Ectodermal cell (in vitro differentiated cells): Measurements from ENCODE around the gene BCL11B.

Experiments
- H3K27ac ChIP-seq: 2 replicates; pipeline ENCODE4 v1.7.0; 2013; ENCODE audit warnings: mild to moderate bottlenecking, low read depth, low read length; ENCODE audit not compliant: insufficient read depth, poor library complexity, severe bottlenecking
- H3K27me3 ChIP-seq: 2 replicates; pipeline ENCODE4 v1.7.0; 2013; ENCODE audit warnings: mild to moderate bottlenecking, low read length; ENCODE audit not compliant: insufficient read depth, control insufficient read depth, poor library complexity, severe bottlenecking
- H3K36me3 ChIP-seq: one replicate; pipeline ENCODE4 v1.7.0; 2013; ENCODE audit warnings: low read length; ENCODE audit not compliant: control insufficient read depth, insufficient read depth
- H3K4me1 ChIP-seq: one replicate; pipeline ENCODE4 v1.7.0; 2013; ENCODE audit warnings: low read length; ENCODE audit not compliant: control insufficient read depth, insufficient read depth
- H3K4me3 ChIP-seq: 2 replicates; pipeline ENCODE4 v1.7.0; 2013; ENCODE audit warnings: low read depth, low read length, control low read depth; ENCODE audit not compliant: insufficient read depth
- H3K9me3 ChIP-seq: 2 replicates; pipeline ENCODE4 v1.7.0; 2013; ENCODE audit warnings: mild to moderate bottlenecking, low read length, moderate library complexity; ENCODE audit not compliant: control insufficient read depth
- WGBS, 2 experiments: methylation state at CpG; one replicate each; pipeline ENCODE4 v1.1.7; 2013; ENCODE audit warnings: missing lambda C conversion rate in 2 of 2; 5-methylcytosine and 5-hydroxymethylcytosine counted together

Gene BCL11B

GRCh38 chr14:99260587-99261551 lies 11.1 kb downstream of the BCL11B start:
- no peak overlapping the region for H3K4me3 ChIP-seq
- no peaks in the 10 kb centered on the region for H3K9me3 ChIP-seq
- peaks cover 5% of the 10 kb centered on the region for H3K4me1 ChIP-seq
- peaks cover 54% of the 10 kb centered on the region for H3K27me3 ChIP-seq
- 67% methylated on average over 20 of the region's 20 CpGs for WGBS, 2 experiments
- H3K36me3 ChIP-seq = no peaks in the 10 kb centered on the region
- no peak overlapping the region for H3K27ac ChIP-seq

DNA sequence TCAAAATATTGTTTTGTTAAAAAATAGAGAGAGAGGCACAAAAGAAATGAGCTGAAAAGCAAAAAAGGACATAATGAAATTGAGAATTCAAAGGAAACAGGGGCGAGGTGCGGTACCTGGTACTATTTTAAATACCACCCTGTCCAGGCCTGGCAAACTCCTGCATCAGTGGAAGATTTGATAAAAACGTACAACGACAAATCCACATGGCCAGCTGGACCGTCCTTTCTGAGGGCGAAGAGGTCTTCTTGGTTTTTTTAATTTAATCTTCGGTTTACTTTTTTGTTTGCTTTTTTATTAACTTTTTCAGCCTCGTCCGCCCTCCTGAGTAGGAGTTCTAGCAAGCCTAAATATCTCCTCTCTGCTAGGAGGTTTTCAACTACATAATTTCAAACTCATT lies 11.9 kb downstream of the BCL11B start:
- Histone ChIP-seq H3K4me1 (peaks cover 5% of the 10 kb centered on the region), H3K4me3 (no peak overlapping the region), H3K9me3 (no peaks in the 10 kb centered on the region), H3K27ac (no peak overlapping the region), H3K27me3 (peaks cover 47% of the 10 kb centered on the region), H3K36me3 (no peaks in the 10 kb centered on the region)
- 93% methylated on average over 9 of the region's 9 CpGs for WGBS, 2 experiments

GRCh38 chr14:99258876-99259726 lies 12.9 kb downstream of the BCL11B start:
- 86 to 87% methylated on average over 26 of the region's 27 CpGs for WGBS, 2 experiments
- no peak overlapping the region for H3K4me3 ChIP-seq
- H3K36me3 ChIP-seq = no peaks in the 10 kb centered on the region
- no peaks in the 10 kb centered on the region for H3K9me3 ChIP-seq
- peaks cover 39% of the 10 kb centered on the region for H3K27me3 ChIP-seq
- peaks cover 5% of the 10 kb centered on the region for H3K4me1 ChIP-seq
- H3K27ac ChIP-seq = no peak overlapping the region

- Histone ChIP-seq H3K36me3 (no peaks in the 10 kb centered on the region), H3K27ac (no peak overlapping the region), H3K4me3 (no peak overlapping the region), H3K9me3 (no peaks in the 10 kb centered on the region), H3K4me1 (peaks cover 5% of the 10 kb centered on the region), H3K27me3 (peaks cover 32% of the 10 kb centered on the region)
- 24 to 27% methylated on average over 8 of the region's 8 CpGs for WGBS, 2 experiments
Measured at GRCh38 chr14:99258341-99258861, 13.6 kb downstream of the BCL11B start.

- no peak overlapping the region for H3K27ac ChIP-seq
- 87% methylated on average over 16 of the region's 16 CpGs for WGBS, 2 experiments
- H3K9me3 ChIP-seq = no peaks in the 10 kb centered on the region
- H3K4me1 ChIP-seq = no peaks in the 10 kb centered on the region
- peaks cover 25% of the 10 kb centered on the region for H3K27me3 ChIP-seq
- no peak overlapping the region for H3K4me3 ChIP-seq
- no peaks in the 10 kb centered on the region for H3K36me3 ChIP-seq
Measured at GRCh38 chr14:99257673-99258221, 14.2 kb downstream of the BCL11B start.

- WGBS, 2 experiments = 94% methylated on average over 14 of the region's 14 CpGs
- Histone ChIP-seq H3K4me1 (no peaks in the 10 kb centered on the region), H3K27me3 (peaks cover 20% of the 10 kb centered on the region), H3K36me3 (no peaks in the 10 kb centered on the region), H3K27ac (no peak overlapping the region), H3K9me3 (no peaks in the 10 kb centered on the region), H3K4me3 (no peak overlapping the region)
Measured at GRCh38 chr14:99257122-99257672, 14.8 kb downstream of the BCL11B start.

GRCh38 chr14:99256483-99256874 lies 15.5 kb downstream of the BCL11B start:
- peaks cover 15% of the 10 kb centered on the region for H3K27me3 ChIP-seq
- no peaks in the 10 kb centered on the region for H3K9me3 ChIP-seq
- no peaks in the 10 kb centered on the region for H3K4me1 ChIP-seq
- H3K27ac ChIP-seq = no peak overlapping the region
- WGBS, 2 experiments = 87 to 88% methylated on average over 5 of the region's 5 CpGs
- H3K4me3 ChIP-seq = no peak overlapping the region
- H3K36me3 ChIP-seq = no peaks in the 10 kb centered on the region

DNA sequence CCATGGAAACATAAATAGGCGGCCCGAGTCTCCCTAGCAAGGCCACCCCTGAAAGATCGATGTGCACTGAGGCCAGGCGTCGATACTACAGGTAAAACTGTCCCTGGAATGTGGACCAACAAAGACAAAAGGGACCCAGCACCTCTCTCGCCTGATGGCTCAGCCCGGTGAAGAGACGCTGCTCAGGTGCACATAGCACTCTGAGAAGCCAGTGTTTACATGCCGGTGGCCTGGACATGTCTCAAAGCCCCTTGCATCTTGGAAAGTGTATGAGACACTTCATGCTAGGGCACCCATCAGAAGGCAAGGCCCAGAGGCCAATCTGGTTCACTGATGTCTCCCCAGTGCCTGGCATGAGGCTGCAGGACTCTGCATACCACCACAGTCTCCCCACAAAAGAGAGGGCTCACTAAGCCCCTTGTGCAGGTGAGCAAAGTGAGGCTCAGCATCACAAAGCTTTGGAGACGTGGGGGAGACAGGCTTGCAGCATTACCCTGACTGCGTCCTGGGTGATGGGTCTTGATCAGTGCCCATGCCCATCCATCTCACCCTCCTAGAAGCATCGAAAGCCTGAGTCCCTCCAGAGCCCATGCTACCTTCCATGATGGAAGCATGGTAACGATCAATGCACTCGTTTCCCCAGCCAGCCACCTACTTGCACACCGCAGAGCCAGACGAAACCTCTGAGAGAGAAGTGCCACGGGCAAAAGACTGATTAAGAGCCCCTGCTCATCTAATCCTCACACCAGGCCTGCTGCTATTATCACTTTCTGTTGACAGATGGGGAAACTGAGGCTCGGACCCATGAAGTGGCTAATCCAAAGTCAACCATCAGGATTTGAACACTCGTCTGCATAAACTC lies 16.1 kb downstream of the BCL11B start:
- no peak overlapping the region for H3K4me3 ChIP-seq

DNA sequence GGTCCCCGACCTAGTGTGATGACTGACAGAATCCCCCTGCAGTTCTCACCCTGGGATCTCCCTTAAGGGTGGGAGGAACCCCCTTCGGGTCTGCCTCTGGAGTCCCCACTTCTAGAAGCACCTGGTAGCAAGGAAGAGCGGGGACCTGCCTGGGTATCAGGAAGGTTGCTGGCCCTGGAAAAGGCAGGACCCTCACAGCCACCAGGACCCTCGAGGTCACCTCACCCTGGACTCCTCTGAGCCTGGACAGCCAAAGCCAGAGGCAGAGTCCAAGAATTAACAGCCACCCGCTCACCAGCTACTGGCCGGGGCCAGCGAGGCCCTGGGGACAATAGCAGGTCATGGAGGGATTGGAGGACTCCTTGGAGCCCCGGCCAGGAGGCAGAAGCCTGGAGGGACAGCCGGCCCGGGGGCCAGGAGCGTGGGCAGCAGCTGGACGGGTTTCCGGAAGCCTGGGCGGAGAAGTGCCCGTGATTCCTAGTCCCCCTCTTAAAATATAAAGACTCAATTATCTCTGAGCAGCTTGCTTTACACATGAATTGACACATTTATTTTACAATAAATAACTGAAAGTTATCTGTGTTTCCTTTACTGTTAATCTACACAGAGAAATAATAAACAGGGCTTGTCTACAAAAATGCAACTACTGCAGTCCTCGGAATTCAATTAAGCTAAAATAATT lies 17.5 kb downstream of the BCL11B start:
- H3K4me1 ChIP-seq = no peaks in the 10 kb centered on the region
- H3K4me3 ChIP-seq = no peak overlapping the region
- peaks cover 8% of the 10 kb centered on the region for H3K27me3 ChIP-seq
- no peak overlapping the region for H3K27ac ChIP-seq
- H3K36me3 ChIP-seq = no peaks in the 10 kb centered on the region
- H3K9me3 ChIP-seq = no peaks in the 10 kb centered on the region
- 91% methylated on average over 16 of the region's 16 CpGs for WGBS, 2 experiments

More for the DNA sequence above, 16.1 kb downstream of the BCL11B start:
- H3K27ac ChIP-seq = no peak overlapping the region
- WGBS, 2 experiments = 93% methylated on average over 19 of the region's 19 CpGs
- no peaks in the 10 kb centered on the region for H3K36me3 ChIP-seq
- peaks cover 12% of the 10 kb centered on the region for H3K27me3 ChIP-seq
- no peaks in the 10 kb centered on the region for H3K9me3 ChIP-seq
- no peaks in the 10 kb centered on the region for H3K4me1 ChIP-seq
